Fibroblast of lung (primary cell): ENCODE results near the gene NCSTN. TPM values are rescaled to one million over a fixed set of nuclear protein-coding genes. Genes with fewer than 3 reads are reported as not detected.

ENCODE experiments used
- DNase-seq, 2 donors: peaks; one replicate each; pipeline versions ENCODE4 v3.0.0 to v3.0.0-alpha.2; 2010; ENCODE audit warnings: low read depth in 2 of 2
- H2AFZ ChIP-seq: 2 replicates; pipeline ENCODE4 v1.5.1; 2012; ENCODE audit warnings: low read length, control low read depth, inconsistent platforms
- H3K27ac ChIP-seq: 2 replicates; pipeline ENCODE4 v1.5.1; 2011; ENCODE audit warnings: low read length, control low read depth; ENCODE audit not compliant: insufficient read depth
- H3K27me3 ChIP-seq: 2 replicates; pipeline ENCODE4 v1.5.1; 2011; ENCODE audit warnings: mild to moderate bottlenecking, low read length; ENCODE audit not compliant: control insufficient read depth, insufficient read depth
- H3K36me3 ChIP-seq: 2 replicates; pipeline ENCODE4 v1.5.1; 2011; ENCODE audit warnings: low read length; ENCODE audit not compliant: control insufficient read depth, insufficient read depth
- H3K4me1 ChIP-seq: 2 replicates; pipeline ENCODE4 v1.5.1; 2011; ENCODE audit warnings: low read length; ENCODE audit not compliant: control insufficient read depth, insufficient read depth; ENCODE audit errors: extremely low read depth
- H3K4me2 ChIP-seq: 2 replicates; pipeline ENCODE4 v1.5.1; 2011; ENCODE audit warnings: low read length, control low read depth; ENCODE audit not compliant: insufficient read depth; ENCODE audit errors: extremely low read depth
- H3K4me3 ChIP-seq, 4 experiments: fragments of 200-600 bp in 1 of 4; sonication (generic) in 1 of 4; replicated peaks in 1 of 4; 2 replicates each; pipeline ENCODE4 v1.5.1; 2011 to 2016; ENCODE audit warnings: low read length in 4 of 4, low read depth in 3 of 4, mild to moderate bottlenecking in 3 of 4, control low read depth in 2 of 4, inconsistent platforms in 1 of 4, mixed read lengths in 1 of 4; ENCODE audit not compliant: insufficient read depth in 1 of 4; ENCODE audit errors: control extremely low read depth in 1 of 4
- H3K79me2 ChIP-seq: 2 replicates; pipeline ENCODE4 v1.5.1; 2012; ENCODE audit warnings: mild to moderate bottlenecking, low read length, inconsistent platforms; ENCODE audit not compliant: control insufficient read depth, insufficient read depth
- H3K9ac ChIP-seq: 2 replicates; pipeline ENCODE4 v1.5.1; 2011; ENCODE audit warnings: mild to moderate bottlenecking, low read length, control low read depth; ENCODE audit not compliant: insufficient read depth
- H3K9me3 ChIP-seq: 2 replicates; pipeline ENCODE4 v1.5.1; 2012; ENCODE audit warnings: low read depth, low read length; ENCODE audit not compliant: control insufficient read depth, insufficient read depth
- H4K20me1 ChIP-seq: 2 replicates; pipeline ENCODE4 v1.5.1; 2011; ENCODE audit warnings: low read length; ENCODE audit not compliant: control insufficient read depth, insufficient read depth; ENCODE audit errors: extremely low read depth
- EZH2 ChIP-seq: IDR thresholded peaks from 2 replicates; pipeline ENCODE4 v1.5.1; 2012; ENCODE audit warnings: low read length, control low read depth, mild to moderate bottlenecking; ENCODE audit errors: missing control alignments
- polyA plus RNA-seq, 2 donors: library from polyadenylated mRNA; depleted of rRNA in 1 of 2; stranded (reverse) in 1 of 2; unstranded in 1 of 2; fragments of >200 nt; gene quantifications; 2 replicates each; pipeline ENCODE4 v1.2.1, GENCODE V29; 2011 to 2012; ENCODE audit warnings: missing spikeins in 1 of 2
- total RNA-seq: library from RNA; depleted of rRNA; stranded (reverse); fragments of >200 nt; gene quantifications from 2 replicates; pipeline ENCODE4 v1.2.1, GENCODE V29; 2014
- TF ChIP-seq, protein P1 (sequence below), 2 donors: IDR thresholded peaks in 1 of 2; conservative IDR thresholded peaks in 1 of 2; 1 replicate in 1 of 2; 2 replicates in 1 of 2; pipeline ENCODE4 v1.5.1; 2011 to 2012; ENCODE audit warnings: low read length in 2 of 2, control low read depth in 1 of 2, inconsistent platforms in 1 of 2, low read depth in 1 of 2, mild to moderate bottlenecking in 1 of 2

Gene NCSTN
- total and polyA plus RNA-seq, 2 donors (not counting 1 experiment from before 2014, with no cell fraction given), result 97.1 to 188 TPM

GRCh38 chr1:160346958-160347357, 3.8 kb downstream of the NCSTN start:
- Histone ChIP-seq H3K27me3 (no peaks in the 10 kb centered on the region), H3K27ac (no peak overlapping the region), H3K4me2 (no peak overlapping the region), H4K20me1 (no peaks in the 10 kb centered on the region), H3K4me1 (peaks cover 2% of the 10 kb centered on the region), H2AFZ (no peak overlapping the region), H3K9ac (no peak overlapping the region), H3K9me3 (no peaks in the 10 kb centered on the region), H3K79me2 (peaks cover 31% of the 10 kb centered on the region), H3K4me3 (no peak overlapping the region), H3K36me3 (peaks cover 6% of the 10 kb centered on the region)
- DNase-seq, result no peak
- TF ChIP-seq, protein P1, sequence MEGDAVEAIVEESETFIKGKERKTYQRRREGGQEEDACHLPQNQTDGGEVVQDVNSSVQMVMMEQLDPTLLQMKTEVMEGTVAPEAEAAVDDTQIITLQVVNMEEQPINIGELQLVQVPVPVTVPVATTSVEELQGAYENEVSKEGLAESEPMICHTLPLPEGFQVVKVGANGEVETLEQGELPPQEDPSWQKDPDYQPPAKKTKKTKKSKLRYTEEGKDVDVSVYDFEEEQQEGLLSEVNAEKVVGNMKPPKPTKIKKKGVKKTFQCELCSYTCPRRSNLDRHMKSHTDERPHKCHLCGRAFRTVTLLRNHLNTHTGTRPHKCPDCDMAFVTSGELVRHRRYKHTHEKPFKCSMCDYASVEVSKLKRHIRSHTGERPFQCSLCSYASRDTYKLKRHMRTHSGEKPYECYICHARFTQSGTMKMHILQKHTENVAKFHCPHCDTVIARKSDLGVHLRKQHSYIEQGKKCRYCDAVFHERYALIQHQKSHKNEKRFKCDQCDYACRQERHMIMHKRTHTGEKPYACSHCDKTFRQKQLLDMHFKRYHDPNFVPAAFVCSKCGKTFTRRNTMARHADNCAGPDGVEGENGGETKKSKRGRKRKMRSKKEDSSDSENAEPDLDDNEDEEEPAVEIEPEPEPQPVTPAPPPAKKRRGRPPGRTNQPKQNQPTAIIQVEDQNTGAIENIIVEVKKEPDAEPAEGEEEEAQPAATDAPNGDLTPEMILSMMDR (conservative IDR thresholded peaks at IDR 0.05 in 1 of 2, IDR thresholded peaks at IDR 0.05 in 1 of 2; ENCODE audit: low read depth in 1 of 2, low read length in 2 of 2), result no peak
- TF ChIP-seq EZH2, result no peak

GRCh38 chr1:160351629-160352028, 8.4 kb downstream of the NCSTN start:
- Histone ChIP-seq H2AFZ (no peak overlapping the region), H4K20me1 (no peaks in the 10 kb centered on the region), H3K27ac (no peak overlapping the region), H3K27me3 (no peaks in the 10 kb centered on the region), H3K4me2 (no peak overlapping the region), H3K4me3 (no peak overlapping the region), H3K79me2 (no peaks in the 10 kb centered on the region), H3K9me3 (no peaks in the 10 kb centered on the region), H3K9ac (no peak overlapping the region), H3K4me1 (no peaks in the 10 kb centered on the region), H3K36me3 (peaks cover 24% of the 10 kb centered on the region)
- no peak for DNase-seq
- TF ChIP-seq, protein P1 (conservative IDR thresholded peaks at IDR 0.05 in 1 of 2, IDR thresholded peaks at IDR 0.05 in 1 of 2; ENCODE audit: low read depth in 1 of 2, low read length in 2 of 2), result no peak
- TF ChIP-seq EZH2, result no peak

DNA sequence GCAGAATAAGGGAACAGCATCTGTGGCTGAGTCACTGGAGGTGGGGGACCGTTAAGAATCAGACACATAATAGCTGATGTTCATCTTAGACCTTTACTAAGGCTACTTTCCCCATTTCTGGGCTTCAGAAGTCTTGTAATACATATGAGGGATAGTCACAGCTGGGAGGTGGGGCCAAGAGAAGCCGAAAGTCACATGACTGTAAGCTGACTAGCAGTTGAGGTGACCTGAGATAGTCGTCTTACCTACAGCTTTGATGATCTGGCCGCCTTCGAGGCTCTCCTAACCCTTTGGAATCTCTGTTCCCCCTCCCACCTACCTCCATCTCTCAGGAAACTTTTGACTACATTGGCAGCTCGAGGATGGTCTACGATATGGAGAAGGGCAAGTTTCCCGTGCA, 9.4 kb downstream of the NCSTN start:
- H3K36me3 ChIP-seq, result peaks cover 24% of the 10 kb centered on the region

More for the DNA sequence above, 9.4 kb downstream of the NCSTN start:
- H2AFZ ChIP-seq, result no peak overlapping the region
- TF ChIP-seq EZH2, result no peak
- TF ChIP-seq, protein P1 (conservative IDR thresholded peaks at IDR 0.05 in 1 of 2, IDR thresholded peaks at IDR 0.05 in 1 of 2; ENCODE audit: low read depth in 1 of 2, low read length in 2 of 2), result no peak
- H3K27me3 ChIP-seq, result no peaks in the 10 kb centered on the region
- H3K9me3 ChIP-seq, result no peaks in the 10 kb centered on the region
- no peak overlapping the region for H3K4me2 ChIP-seq
- H3K27ac ChIP-seq, result no peak overlapping the region
- H3K4me3 ChIP-seq, result no peak overlapping the region
- no peaks in the 10 kb centered on the region for H4K20me1 ChIP-seq
- no peaks in the 10 kb centered on the region for H3K79me2 ChIP-seq
- DNase-seq, result no peak
- H3K9ac ChIP-seq, result no peak overlapping the region
- no peaks in the 10 kb centered on the region for H3K4me1 ChIP-seq
